Hematopoietic multipotent progenitor cell treated with erythropoietin and hydrocortisone succinate and interleukin-3 and kit ligand, for 6 days (in vitro differentiated cells): ENCODE results near the gene GH1.
"Not testable (repeated sequence)": the region's sequence is repeated elsewhere in the genome, so short reads cannot be mapped to it uniquely, and the experiment has no call there.

Experiments
- DNase-seq: peaks from one replicate; pipeline ENCODE4 v3.0.0-alpha.2; 2015

Gene GH1

DNA sequence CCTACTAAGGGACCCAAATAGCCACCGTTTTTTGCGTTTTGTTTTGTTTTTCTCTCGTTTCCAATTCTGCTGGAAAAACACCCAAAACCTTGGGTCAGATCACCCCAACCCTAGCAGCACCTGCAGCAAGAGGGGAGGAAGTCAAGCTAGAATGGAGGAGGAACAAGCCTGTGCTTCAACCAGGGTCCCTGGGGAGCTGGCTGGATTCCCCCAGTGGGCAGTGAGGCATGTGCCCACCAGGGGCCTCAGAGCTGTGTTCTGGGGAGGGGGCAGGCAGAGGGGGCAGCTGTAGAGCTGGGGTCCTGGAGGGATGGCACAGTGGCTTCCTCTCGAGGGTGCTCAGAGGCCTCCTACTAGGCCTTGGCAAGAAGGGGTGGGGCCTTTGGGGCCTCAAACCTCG, 7.0 kb upstream of the GH1 start:
- DNase-seq = no peak

DNA sequence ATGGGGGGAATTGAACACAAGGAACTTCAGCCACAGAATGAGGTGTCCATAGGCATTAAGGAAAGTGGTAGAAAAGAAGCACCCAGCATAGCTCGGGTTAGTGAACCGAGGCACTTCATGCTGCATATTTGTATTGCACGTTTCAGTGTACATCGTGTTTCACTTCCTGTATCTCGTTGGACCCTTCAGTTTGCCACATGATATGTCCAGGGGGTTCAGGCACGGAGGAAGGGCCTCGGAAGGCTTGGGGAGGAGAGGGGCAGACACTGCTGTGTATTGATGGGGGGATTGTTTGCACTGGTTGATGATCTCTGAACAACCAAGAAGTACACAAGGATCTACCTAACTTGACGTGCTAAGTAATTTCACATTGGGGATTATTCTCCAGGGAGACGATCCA, 3.8 kb upstream of the GH1 start:
- DNase-seq = not testable (repeated sequence)

DNA sequence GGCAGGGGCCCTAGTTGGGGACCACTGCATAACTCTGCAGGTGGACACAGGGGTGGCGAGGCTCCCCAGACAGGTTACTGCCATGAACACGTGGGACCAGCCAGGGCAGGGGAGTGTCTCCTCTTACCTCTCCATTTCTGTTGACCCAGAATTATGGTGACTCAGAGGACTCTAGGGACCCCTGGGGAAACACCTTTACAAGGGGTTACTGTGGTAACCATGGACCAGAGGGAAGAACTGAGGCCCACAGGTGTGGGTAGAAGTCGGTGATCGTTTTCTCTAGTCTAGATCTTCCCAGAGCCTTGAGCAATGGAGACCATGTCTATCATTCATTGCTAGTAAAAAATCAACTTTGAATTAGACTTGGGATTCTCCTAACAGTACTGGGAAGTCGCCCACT, 2.1 kb upstream of the GH1 start:
- not testable (repeated sequence) for DNase-seq

DNA sequence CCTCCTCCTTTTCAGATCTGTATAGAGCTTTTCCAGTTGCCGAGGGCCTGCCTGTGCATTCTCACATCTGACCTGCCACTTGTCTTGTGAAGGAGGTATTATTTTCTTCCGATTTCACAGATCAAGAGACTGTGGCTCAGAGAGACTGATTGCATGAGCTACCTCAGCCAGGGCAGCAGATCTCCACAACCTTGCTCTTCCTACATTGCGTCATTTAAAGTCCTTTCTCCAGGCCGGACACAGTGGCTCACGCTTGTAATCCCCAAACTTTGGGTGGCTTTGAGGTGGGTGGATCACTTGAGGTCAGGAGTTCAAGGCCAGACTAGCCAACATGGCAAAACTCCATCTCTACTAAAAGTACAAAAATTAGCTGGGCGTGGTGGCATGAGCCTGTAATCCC, 1.4 kb upstream of the GH1 start:
- not testable (repeated sequence) for DNase-seq

DNA sequence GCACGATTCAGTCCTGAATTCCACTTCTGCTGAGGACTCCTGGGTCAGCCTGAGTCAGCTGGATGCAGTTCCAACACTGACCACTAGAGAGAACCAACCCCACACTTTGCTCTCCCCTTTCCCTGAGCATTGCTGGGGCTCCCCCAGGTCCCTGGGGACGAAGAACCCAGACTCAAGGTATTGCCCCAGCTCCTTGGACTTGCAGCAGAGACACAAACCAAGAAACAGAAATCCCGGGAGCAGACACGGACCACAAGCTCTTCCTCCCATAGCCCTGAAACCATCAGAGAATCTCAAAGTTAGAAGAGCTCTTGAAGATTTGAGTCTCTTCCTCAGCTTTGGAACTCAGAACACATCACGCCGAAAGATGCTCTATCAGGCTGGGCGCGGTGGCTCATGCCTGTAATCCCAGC, 678 bp upstream of the GH1 start:
- peak; percentile 83 for DNase-seq

DNA sequence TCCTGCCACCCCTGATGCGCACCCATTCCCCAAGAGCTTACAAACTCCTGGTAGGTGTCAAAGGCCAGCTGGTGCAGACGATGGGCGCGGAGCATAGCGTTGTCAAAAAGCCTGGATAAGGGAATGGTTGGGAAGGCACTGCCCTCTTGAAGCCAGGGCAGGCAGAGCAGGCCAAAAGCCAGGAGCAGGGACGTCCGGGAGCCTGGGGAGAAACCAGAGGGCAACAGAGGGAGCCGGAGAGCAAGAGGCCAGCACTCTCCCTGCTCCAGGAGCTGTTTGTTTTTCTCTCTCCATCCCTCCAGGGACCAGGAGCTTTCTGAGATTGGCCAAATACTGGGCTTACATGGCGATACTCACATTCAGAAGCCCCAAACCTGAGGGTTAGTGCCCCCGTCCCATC, 334 bp downstream of the GH1 start:
- DNase-seq = no peak

DNA sequence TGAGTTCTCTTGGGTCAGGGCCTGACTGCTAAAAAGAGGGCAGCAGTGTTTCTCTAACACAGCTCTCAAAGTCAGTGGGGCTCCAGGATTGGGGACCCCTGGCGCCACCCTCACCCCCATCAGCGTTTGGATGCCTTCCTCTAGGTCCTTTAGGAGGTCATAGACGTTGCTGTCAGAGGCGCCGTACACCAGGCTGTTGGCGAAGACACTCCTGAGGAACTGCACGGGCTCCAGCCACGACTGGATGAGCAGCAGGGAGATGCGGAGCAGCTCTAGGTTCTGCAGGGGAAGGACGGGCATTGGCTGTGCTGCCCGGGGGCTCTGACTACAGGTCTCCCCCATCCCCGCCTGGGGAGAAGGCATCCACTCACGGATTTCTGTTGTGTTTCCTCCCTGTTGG, 993 bp downstream of the GH1 start:
- no peak for DNase-seq

DNA sequence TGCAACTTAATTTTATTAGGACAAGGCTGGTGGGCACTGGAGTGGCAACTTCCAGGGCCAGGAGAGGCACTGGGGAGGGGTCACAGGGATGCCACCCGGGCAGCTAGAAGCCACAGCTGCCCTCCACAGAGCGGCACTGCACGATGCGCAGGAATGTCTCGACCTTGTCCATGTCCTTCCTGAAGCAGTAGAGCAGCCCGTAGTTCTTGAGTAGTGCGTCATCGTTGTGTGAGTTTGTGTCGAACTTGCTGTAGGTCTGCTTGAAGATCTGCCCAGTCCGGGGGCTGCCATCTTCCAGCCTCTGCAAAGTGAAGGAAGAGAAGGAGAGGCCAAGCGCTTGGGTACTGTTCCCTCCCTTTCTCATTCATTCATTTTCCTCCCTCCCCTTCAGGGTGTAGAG, 1.4 kb downstream of the GH1 start:
- not testable (repeated sequence) for DNase-seq

DNA sequence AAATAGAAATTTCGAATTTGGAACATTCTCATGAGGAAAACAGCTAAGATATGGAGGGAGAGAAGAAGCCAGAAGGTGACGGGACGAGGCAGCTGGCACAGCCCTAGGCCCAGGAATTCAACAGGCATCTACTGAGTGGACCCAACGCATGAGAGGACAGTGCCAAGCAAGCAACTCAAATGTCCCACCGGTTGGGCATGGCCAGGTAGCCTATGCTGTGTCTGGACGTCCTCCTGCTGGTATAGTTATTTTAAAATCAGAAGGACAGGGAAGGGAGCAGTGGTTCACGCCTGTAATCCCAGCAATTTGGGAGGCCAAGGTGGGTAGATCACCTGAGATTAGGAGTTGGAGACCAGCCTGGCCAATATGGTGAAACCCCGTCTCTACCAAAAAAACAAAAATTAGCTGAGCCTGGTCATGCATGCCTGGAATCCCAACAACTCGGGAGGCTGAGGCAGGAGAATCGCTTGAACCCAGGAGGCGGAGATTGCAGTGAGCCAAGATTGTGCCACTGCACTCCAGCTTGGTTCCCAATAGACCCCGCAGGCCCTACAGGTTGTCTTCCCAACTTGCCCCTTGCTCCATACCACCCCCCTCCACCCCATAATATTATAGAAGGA, 2.0 kb downstream of the GH1 start:
- no peak for DNase-seq

DNA sequence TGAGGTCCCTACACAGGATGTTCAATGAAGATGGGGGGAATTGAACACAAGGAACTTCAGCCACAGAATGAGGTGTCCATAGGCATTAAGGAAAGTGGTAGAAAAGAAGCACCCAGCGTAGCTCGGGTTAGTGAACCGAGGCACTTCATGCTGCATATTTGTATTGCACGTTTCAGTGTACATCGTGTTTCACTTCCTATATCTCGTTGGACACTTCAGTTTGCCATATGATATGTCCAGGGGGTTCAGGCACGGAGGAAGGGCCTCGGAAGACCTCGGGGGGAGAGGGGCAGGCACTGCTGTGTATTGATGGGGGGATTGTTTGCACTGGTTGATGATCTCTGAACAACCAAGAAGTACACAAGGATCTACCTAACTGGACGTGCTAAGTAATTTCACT, 2.9 kb downstream of the GH1 start:
- not testable (repeated sequence) for DNase-seq

DNA sequence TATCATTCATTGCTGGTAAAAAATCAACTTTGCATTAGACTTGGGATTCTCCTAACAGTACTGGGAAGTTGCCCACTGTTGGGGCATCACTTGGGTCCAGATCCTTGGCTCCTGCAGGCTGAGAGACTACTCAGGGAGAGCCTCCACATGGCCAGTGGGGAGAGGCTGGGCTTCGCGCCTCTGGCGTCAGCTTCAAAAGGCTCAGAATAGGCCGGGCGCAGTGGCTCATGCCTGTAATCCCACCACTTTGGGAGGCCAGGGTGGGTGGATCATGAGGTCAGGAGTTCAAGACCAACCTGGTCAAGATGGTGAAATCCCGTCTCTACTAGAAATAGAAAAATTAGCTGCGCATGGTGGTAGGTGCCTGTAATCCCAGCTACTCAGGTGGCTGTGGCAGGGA, 4.2 kb downstream of the GH1 start:
- DNase-seq = no peak

DNA sequence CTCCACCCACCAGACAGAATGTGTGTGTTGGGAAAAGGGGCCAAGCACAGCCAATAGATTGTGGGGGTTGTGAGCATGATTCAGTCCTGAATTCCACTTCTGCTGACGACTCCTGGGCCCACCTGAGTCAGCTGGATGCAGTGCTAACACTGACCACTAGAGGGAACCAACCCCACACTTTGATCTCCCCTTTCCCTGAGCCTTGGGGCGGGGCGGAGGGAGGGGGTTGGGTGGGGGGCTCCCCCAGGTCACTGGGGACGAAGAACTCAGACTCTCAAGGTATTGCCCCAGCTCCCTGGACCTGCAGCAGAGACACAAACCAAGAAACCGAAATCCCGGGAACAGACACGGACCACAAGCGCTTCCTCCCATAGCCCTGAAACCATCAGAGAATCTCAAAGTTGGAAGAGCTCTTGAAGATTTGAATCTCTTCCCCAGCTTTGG, 7.0 kb downstream of the GH1 start:
- peak; percentile 62 for DNase-seq

DNA sequence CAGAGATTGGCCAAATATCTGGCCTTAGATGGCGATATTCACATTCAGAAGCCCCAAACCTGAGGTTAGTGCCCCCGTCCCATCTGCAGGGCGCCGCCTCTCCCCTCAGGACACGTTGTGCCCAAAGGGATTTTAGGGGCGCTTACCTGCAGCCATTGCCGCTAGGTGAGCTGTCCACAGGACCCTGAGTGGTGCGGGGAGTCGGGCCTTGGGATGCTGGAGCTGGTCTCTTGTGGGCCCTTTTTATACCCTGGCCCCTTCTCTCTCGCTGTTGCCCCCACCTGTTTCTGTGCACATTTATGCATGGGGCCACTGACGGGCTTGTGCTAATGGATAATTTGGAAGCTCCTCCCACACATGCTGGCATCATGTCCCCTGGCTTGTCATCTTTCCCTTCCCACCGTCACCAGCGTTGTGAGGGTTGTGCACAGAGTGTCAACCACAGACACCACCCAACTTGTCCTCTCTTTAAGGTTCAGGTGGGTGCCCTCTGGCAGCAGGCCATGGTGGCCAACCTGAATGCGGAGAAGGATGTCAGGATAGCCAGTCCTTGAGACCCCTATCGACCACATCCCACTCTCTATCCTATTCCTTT, 7.5 kb downstream of the GH1 start, which contains the start of gene CSHL1:
Gene CSHL1, minus strand, starts transcription at position 218 of the 595 bp plus-strand sequence. Its CDS starts 62 bp downstream, at position 156.
- DNase-seq = no peak

DNA sequence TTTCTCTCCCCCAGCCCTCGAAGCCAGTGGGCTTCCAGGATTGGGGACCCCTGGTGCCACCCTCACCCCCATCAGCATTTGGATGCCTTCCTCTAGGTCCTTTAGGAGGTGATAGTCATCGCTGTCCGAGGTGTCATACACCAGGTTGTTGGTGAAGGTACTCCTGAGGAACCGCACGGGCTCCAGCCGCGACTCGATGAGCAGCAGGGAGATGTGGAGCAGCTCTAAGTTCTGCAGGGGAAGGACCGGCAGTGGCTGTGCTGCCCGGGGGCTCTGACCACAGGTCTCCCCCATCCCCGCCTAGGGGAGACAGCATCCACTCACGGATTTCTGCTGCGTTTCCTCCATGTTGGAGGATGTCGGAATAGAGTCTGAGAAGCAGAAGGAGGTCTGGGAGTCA, 8.5 kb downstream of the GH1 start:
- DNase-seq = no peak

DNA sequence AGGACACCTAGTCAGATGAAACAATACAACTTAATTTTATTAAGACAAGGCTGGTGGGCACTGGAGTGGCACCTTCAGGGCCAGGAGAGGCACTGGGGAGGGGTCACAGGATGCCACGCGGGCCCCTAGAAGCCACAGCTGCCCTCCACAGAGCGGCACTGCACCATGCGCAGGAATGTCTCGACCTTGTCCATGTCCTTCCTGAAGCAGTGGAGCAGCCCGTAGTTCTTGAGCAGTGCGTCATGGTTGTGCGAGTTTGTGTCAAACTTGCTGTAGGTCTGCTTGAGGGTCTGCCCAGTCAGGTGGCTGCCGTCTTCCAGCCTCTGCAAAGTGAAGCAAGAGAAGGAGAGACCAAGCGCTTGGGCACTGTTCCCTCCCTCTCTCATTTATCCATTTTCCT, 9.1 kb downstream of the GH1 start:
- DNase-seq = not testable (repeated sequence)

DNA sequence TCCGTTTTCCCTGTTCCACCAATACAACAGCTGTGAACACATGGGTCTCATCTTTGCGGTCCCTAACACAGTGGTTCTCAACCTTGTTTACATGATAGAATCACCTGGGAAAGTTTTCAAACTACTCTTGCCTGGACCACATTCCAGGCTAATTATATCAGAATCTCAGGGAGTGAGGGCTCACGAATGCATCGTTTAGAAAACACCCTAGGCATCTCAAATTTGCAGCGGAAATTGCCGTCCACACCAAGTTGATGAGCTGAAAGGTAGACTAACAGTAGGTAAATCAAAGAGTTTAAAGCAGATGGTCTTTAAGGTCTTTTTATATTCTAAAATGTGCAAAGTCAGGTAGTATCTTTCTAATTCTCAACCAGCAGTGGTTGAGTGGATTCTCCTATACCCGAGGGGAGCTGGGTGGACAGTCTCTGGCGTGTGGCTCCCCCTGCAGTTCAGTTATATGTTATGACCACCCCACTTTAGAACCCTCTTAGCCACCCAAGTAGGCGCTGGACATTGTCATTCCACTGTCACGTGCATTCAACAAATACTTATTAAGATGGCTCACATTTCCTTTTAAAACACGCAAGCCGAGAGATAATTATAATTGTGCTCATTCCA, 11.4 kb downstream of the GH1 start:
- peak; percentile 71 for DNase-seq

DNA sequence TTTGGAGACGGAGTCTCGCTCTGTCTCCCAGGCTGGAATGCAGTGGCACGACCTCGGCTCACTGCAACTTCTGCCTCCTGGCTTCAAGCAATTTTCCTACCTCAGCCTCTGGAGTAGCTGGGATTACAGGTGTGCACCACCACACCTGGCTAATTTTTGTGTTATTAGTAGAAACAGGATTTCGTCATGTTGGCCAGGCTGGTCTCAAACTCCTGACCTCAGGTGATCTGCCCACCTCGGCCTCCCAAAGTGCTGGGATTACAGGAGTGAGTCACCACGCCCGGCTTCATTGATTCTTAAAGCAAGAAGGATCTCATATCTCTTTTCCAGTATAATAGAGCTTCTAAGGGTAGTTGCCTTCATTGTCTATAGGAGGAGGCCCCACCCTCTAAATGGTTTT, 13.8 kb downstream of the GH1 start:
- not testable (repeated sequence) for DNase-seq

DNA sequence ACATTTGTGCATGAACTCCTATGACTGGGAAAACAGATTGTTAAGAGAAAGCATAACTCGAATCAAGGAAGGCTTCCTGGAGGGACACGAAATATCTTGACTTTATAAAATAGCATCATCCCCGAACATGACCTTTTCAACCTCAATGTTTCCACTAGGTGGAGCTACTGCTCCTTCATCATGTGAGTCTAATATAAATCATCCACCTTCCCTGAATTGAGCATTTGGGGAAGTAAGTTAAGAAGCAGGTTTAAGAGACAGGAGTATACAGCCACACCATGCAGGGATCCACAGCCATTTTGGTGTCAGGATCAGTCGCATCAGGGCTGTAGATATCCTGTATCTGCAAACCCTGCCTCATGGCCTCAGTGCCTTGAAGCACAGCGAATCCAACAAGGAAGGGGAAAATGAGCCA, 14.8 kb downstream of the GH1 start:
- peak; percentile 30 for DNase-seq

DNA sequence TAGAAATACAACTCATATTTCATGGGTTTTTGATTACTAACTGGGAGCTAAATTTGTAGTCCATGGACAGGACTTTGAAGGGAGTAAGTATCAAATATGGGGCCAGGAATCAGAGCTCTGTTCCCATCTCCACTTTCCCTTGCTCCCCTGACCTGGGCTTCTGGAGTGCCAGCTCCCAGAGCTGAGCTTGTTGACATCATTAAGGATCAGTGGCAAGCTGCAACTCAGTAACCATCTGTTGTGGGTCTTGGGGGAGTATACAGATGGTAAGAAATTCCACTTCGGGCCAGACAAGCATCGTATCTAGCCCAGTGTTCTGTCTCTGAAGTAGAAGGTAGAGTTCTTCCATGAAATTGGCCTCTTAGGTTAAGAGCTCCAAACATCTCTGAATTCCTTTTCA, 16.7 kb downstream of the GH1 start:
- not testable (repeated sequence) for DNase-seq

DNA sequence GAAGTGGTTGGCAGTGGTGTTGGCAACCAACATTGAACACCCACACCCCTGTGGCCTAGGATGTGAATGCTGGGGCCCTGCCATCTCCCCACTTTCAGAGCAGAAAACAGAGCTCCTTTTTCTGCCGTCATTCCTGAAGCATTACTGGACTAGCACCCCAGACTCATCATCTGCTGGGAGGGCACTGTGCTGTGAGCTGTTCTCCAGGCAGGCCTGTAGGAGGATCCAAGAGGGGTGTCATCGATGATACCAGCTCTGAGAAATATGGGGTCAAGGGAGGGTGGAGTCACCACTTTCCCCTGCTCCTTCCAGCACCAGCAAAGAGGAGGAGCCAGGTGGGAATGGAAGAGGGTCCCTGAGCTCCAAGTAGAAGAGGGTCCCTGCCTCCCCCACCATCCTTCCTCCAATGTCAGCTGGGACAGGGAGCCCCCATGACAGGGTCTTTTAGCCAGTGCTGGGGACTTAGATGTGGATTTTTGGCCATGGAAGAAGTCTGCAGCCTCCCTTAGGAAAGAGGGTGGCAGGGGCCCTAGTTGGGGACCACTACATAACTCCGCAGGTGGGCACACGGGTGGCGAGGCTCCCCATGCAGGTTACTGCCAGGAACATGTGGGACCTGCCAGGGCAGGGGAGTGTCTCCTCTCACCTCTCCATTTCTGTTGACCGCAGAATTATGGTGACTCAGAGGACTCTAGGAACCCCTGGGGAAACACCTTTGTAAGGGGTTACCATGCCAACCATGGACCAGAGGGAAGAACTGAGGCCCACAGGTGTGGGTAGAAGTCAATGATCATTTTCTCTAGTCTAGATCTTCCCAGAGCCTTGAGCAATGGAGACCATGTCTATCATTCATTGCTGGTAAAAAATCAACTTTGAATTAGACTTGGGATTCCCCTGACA, 19.5 kb downstream of the GH1 start:
- DNase-seq = not testable (repeated sequence)

DNA sequence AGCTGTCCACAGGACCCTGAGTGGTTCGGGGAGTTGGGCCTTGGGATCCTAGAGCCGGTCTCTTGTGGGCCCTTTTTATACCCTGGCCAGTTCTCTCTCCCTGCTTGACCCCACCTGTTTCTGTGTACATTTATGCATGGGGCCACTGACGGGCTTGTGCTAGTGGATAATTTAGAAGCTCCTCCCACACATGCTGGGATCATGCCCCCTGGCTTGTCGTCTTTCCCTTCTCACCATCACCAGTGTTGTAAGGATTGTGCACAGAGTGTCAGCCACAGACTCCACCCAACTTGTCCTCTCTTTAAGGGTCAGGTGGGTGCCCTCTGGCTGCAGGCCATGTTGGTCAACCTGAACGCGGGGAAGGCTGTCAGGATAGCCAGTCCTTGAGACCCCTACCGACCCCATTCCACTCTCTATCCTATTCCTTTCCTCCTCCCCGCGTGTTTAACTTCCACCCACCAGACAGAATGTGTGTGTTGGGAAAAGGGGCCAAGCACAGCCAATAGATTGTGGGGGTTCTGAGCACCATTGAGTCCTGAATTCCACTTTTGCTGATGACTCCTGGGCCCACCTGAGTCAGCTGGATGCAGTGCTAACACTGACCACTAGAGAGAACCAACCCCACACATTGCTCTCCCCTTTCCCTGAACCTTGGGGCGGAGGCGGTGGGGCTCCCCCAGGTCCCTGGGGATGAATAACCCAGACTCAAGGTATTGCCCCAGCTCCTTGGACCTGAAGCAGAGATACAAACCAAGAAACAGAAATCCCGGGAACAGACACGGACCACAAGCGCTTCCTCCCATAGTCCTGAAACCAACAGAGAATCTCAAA, 21.9 kb downstream of the GH1 start, which contains the start of gene CSH1:
Gene CSH1, minus strand, starts transcription at position 51 of the 831 bp plus-strand sequence. CDS start 63 bp downstream, outside the sequence.
- DNase-seq = not testable (repeated sequence)

DNA sequence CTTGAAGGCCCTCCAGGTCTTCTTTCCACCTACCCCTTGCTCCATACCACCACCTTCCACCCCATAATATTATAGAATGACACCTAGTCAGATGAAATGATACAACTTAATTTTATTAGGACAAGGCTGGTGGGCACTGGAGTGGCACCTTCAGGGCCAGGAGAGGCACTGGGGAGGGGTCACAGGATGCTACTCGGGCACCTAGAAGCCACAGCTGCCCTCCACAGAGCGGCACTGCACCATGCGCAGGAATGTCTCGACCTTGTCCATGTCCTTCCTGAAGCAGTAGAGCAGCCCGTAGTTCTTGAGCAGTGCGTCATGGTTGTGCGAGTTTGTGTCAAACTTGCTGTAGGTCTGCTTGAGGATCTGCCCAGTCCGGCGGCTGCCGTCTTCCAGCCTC, 23.8 kb downstream of the GH1 start:
- DNase-seq = not testable (repeated sequence)
